Uterus (tissue), 2 donors: ENCODE results near the gene EIF1AD.
"Not testable (repeated sequence)": the region's sequence is repeated elsewhere in the genome, so short reads cannot be mapped to it uniquely, and the experiment has no call there.

Source experiments
- POLR2A ChIP-seq, 2 donors: fragments of 450-650 bp; IDR thresholded peaks; one replicate each; pipeline ENCODE4 v1.6.1; 2016; ENCODE audit warnings: antibody characterized with exemption in 2 of 2, mild to moderate bottlenecking in 1 of 2, moderate library complexity in 1 of 2
- TF ChIP-seq, protein P1 (sequence below), 4 experiments: fragments of 200-600 bp in 2 of 4; fragments of 450-650 bp in 2 of 4; sonication (generic) in 2 of 4; IDR thresholded peaks; one replicate each; pipeline ENCODE4 v1.5.1; 2016 to 2019; ENCODE audit warnings: antibody characterized with exemption in 4 of 4, mild to moderate bottlenecking in 2 of 4, moderate library complexity in 1 of 4

DNA sequence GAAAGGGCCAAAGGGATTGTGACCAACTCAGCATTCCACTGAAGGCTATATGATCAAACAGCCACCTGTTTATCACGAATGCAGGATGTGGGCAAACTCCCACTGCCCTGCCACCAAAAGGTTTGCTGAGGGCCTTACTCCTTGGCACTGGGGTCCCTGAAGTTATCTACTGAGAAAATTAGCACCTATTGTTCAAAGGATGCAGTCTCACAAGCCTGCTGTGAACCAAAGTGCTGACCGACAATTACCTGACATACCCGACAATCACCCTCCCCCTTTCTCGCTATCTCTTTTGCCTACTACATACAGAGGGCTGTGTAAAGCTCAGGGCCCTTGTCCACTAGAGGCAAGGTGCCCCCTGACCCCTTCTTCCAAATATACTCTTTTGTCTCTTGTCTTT is 8.1 kb upstream of the EIF1AD start:
- TF ChIP-seq, protein P1, sequence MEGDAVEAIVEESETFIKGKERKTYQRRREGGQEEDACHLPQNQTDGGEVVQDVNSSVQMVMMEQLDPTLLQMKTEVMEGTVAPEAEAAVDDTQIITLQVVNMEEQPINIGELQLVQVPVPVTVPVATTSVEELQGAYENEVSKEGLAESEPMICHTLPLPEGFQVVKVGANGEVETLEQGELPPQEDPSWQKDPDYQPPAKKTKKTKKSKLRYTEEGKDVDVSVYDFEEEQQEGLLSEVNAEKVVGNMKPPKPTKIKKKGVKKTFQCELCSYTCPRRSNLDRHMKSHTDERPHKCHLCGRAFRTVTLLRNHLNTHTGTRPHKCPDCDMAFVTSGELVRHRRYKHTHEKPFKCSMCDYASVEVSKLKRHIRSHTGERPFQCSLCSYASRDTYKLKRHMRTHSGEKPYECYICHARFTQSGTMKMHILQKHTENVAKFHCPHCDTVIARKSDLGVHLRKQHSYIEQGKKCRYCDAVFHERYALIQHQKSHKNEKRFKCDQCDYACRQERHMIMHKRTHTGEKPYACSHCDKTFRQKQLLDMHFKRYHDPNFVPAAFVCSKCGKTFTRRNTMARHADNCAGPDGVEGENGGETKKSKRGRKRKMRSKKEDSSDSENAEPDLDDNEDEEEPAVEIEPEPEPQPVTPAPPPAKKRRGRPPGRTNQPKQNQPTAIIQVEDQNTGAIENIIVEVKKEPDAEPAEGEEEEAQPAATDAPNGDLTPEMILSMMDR (IDR thresholded peaks at IDR 0.05): not testable (repeated sequence)
- TF ChIP-seq POLR2A (IDR thresholded peaks at IDR 0.05): not testable (repeated sequence)
